HUDEP-2 (cell line): ENCODE data around the gene ZBTB44.
"Not testable (repeated sequence)": the region's sequence is repeated elsewhere in the genome, so short reads cannot be mapped to it uniquely, and the experiment has no call there.

ENCODE experiments used
- DNase-seq, 76 experiments: peaks; one replicate each; lab custom pipeline; 2025; ENCODE audit not compliant: unreplicated experiment in 76 of 76; lab: John Stamatoyannopoulos, UW

ZBTB44 gene, protein sequence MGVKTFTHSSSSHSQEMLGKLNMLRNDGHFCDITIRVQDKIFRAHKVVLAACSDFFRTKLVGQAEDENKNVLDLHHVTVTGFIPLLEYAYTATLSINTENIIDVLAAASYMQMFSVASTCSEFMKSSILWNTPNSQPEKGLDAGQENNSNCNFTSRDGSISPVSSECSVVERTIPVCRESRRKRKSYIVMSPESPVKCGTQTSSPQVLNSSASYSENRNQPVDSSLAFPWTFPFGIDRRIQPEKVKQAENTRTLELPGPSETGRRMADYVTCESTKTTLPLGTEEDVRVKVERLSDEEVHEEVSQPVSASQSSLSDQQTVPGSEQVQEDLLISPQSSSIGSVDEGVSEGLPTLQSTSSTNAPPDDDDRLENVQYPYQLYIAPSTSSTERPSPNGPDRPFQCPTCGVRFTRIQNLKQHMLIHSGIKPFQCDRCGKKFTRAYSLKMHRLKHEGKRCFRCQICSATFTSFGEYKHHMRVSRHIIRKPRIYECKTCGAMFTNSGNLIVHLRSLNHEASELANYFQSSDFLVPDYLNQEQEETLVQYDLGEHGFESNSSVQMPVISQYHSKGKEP

DNA sequence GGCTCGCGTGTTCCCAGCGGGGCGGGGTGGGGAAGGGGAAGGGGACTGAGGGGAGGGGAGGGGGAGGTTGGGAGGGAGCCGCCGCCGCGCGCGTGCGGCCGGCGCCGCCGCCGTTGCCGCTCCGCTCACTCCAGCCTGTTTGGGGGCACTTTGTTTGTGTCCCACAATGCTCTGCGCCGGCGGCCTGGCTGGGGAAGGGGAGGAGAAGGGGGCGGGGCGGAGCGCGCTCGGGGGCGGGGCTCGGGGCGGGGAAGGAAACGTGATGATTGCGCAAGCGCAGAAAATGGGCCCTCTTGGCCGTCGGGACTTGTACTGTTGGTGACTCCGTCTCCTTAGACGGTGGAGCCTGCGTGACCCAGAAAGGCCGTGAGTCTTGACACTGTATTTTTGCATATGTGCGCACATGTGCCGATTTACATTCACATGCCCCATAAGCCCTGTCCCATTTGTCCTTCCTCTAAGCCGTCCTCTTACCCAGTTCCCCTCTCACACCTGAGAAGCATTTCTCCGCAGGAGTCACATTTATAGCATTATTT lies at the start of gene ZBTB44:
TSS of gene ZBTB44 (minus strand) at position 168 of the 536 bp plus-strand sequence. CDS start 53,044 bp downstream, outside the sequence.
- DNase-seq: peak in 75 of 76 experiments; percentile 32 to 92 (median 82)

DNA sequence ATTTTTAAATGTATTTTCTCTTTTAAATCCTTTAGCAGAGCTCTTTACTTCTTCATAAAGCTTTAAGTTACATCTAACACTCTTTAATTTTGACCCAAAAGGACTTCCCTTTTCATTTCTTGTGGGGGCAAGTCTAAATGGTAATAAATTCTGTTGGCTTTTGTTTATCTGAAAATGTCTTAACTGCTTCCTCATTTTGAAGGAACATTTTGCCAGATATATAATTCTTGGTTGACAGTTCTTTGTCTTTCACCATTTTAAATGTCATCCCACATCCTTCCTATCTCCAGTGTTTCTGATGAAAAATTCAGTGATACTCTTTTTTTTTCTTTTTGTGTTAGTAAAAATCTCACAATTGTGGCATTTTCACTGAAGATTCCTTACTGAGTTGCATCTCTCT lies 44.7 kb upstream of the ZBTB44 start:
- DNase-seq: no peak

DNA sequence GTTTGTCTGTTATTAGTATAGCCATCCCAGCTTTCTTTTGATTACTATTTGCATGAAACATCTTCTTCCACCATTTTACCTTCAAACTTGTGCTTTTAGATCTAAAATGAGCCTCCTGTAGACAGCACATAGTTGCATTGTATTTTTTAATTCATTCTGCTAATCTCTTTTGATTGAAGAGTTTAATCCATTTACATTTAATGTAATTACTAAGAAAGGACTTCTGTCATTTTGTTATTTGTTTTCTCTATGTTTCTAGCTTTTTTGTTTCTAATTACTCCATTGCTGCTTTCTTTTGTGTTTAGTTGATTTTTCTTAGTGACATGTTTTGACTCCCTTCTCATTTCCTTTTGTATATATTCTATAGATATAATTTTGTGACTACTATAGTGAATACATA lies 43.7 kb upstream of the ZBTB44 start:
- no peak for DNase-seq

DNA sequence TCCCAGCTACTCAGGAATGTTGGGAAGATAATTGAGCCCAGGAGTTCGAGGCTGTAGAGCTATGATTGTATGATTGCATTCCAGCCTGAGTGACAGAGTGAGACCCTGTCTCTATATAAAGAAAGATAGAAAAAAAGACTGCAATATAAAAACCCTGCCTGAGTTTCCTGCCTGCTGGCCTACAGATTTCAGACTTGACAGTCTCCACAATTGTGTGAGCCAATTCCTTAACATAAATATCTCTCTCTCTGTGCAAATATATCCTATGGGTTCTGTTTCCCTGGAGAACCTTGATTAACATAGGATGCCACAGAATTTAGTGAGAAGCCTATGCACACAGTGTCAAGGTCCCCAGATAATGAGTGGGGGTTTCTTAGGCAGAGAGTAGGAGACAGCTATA lies 32.5 kb upstream of the ZBTB44 start:
- no peak for DNase-seq

DNA sequence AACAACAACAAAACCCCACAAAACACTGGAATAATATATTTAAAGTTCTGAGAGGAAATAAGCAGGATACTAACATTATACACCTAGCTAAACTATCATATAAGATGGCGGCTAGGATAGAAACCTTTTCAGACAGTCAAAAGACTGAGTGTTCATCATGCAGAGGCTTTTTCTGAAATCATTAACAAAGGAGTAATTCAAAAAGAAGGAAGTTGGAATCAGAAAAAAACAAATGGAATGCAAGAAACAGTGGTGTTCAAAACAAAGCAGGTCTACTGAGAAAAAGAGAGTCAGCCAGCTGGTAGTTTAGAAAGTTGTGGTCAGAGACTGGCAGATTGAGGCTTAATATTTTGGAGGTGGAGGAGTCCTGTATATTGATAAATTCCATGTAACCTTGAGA lies 30.1 kb upstream of the ZBTB44 start:
- DNase-seq: no peak

DNA sequence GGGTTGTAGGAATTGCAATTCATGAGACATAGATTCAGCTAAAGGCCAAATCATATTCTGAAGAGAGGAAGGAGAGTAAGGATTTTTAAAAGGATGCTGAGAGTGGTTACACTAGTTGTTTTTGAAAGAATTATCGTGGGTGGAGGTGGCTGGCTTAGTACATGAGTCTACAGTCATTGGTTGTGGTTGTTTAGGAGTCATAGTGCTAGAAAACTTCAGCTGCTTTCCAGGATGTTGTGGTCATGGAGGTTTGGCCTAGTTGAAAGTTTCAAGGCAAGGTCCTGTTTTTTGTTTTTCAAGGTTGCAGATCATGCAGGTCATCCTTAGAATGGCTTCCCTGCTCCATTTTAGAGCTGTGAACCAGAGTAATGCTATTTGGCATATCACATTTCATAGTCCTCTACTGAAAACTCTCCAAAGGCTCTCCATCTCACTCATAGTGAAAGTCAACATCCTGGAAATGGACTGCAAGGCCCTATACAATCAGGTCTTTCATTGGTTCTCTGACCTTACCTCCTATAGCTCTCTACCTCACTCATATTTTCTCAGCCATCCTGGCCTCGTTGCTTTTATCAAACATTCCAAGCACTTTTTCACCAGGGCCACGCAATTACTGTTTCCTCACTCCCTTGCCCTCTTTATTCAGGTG lies 26.1 kb upstream of the ZBTB44 start:
- no peak for DNase-seq

DNA sequence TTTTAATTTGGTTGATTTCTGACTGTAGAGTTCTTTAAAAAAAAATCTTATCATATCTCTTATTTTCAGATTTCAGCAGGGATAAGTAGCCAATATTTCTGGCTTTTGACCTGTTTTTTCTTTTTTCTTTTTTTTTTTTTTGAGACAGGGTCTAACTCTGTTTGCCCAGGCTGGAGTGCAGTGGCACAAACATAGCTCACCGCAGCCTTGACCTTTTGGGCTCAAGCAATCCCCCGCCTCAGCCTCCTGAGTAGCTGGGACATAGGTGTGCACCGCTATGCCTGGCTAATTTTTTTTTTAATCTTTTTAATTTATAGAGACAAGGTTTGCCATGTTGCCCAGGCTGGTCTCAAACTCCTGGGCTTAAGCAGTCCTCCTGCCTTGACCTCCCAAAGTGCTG lies 23.9 kb upstream of the ZBTB44 start:
- no peak for DNase-seq

DNA sequence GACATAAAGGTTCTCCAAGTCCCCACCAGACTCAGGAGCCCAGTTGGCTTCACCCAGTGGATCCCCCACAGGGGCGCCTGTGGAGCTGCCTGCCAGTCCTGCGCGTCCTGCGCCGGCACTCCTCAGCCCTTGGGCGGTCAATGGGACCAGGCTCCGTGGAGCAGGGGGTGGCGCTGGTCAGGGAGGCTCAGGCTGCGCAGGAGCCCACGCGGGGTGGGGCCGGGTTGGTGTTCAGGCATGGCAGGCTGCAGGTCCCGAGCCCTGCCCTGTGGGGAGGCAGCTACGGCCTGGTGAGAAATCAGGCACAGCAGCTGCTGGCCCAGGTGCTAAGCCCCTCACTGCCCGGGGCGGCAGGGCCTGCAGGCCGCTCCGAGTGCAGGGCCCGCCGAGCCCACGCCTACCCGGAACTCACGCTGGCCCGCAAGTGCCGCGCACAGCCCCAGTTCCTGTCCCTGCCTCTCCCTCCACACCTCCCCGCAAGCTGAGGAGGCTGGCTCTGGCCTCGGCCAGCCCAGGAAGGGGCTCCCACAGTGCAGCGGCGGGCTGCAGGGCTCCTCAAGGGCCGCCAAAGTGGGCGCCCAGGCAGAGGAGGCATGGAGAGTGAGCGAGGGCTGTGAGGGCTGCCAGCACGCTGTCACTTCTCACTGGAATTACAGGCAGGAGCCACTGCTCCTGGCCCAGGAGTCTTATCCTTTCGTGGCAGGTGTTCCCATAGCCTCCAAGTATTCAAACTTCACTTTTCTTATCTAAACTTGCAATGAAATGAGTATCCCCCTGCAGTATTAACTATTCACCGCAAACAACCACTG lies 22.8 kb upstream of the ZBTB44 start:
- DNase-seq: no peak

DNA sequence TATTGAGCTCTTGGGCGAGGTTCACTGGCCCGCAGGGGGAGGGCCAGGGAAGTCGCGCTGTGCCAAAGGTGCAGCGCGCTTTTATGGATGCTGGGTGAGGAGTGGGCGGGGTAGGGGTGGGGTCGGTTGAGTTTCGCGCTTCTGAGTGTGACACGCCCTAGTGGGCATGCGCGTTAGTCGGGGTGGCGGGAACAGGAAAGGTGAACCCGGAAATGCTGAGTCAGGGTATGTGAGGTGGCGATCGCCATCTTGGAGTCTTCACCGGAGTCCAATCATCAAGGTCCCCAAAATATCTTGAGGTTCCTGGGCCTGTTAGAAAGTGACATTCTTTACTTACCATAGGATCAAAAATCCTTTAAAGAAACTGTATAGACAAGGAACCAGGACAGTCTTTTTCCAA lies 16.7 kb upstream of the ZBTB44 start:
- not testable (repeated sequence) for DNase-seq

DNA sequence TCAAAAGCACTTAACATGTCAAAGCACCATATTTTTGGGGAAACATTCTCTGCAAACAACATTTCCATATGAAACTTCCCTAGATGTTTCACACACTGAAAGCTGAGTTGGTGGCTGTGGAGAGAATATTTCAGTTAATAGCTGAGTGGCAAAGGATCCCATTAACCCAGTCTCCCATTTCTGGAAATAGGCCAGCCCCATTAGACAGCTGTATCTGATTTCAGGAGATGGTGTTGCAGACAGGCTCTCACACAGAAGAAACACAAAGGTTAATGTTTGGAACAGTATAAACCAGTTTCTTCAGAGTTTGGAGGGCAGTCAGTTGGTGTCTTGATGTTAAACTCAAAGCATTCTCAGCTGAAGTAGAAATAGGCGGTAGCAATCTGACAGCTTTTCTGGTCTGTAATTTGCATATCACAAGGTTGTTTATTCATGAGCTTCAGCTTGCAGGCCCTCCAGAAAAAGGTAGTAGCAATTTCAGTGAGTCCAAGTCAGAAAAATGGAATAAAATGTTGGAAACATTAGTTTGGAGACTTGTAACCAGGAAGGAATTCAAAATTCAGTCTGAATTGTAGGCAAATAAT lies 15.5 kb upstream of the ZBTB44 start:
- no peak for DNase-seq

DNA sequence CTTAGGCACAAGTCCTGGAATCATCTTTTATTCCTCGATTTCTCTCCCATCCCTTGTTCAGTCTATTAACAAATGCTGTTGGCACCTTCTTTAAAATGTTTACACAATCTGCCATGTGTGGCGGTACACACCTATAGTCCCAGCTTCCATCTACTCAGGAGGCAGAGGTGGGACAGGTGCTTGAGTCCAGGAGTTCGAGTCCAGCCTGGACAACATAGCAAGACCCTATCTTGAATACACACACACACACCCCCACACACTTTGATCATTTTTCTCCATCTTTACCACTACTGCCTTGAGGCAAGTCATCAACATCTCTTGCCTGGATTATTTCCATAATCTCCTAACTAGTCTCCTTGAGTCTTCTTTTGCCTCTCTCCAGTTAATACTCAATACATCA lies 13.7 kb upstream of the ZBTB44 start:
- DNase-seq: no peak

DNA sequence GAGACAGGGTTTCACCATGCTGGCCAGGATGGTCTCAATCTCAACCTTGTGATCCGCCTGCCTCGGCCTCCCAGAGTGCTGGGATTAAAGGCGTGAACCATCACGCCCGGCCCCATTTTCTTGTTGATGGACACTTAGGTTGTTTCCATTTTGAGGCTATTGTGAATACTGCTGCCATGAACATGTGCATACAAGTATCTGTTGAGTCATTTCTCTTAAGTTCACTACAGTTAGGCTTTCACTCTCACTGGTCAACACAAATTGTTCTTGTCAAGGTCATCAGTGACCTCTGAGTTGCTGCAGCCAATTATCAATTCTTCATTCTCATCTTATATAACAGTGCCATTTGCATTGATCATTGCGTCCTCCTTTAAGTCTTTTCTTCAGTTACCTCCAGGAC lies 13.0 kb upstream of the ZBTB44 start:
- no peak for DNase-seq

DNA sequence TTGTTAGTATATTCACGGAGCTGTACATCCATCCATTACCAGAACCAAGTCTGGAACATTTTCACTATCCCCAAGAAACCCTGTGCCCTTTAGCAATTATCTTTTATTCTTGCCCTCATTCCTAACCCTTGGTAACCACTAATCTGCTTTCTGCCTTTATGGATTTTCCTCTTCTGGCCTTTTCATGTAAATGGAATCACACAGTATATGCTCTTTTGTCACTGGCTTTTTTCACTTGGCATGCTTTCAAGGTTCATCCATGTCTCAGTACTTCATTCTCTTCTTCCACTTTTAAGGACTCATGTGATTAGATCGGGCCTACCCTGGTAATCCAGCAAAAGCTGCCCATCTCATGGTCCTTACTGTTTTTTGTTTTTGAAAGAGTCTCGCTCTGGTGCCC lies 11.0 kb upstream of the ZBTB44 start:
- no peak for DNase-seq

DNA sequence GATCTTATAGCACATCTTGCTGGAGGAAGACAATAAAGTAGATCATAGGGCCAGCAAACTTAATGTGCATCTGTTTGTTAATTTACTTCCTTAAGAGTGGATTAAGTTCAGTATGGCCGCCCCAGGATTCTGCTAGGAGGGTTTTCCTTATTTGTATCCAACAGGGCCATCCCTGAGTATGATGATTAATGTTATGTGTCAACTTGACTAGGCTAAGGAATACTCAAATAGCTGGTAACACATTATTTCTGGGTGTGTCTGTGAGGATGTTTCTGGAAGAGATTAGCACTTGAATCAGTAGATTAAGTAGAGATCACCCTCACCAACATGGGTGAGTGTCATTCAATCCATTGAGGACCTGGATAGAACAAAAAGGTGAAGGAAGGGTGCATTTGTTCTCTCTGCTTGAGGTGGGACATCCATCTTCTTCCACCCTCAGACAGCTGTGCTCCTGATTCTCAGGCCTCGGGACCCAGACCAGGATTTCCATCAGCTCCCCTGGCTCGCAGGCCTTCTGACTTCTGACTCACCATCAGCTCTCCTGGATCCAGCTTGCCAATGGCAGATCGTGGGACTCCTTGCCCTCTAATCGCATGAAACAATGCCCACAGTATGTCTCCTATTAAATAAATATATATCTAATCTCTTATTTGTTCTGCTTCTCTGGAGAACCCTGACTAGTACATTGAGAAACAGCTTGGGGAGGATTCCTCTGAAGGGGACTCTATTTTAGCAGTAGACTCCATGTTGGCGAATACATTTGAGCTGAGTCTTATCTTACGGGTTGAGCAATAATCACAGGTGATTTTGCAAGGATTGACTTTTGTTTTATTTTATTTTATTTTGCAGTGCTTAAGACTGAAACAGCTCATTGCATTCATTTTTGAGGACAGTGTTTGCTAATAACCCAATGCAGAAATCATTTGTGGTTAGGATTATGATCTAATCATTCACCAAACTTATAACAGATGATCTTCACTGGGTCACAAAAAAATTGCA lies 9.0 kb upstream of the ZBTB44 start:
- no peak for DNase-seq

DNA sequence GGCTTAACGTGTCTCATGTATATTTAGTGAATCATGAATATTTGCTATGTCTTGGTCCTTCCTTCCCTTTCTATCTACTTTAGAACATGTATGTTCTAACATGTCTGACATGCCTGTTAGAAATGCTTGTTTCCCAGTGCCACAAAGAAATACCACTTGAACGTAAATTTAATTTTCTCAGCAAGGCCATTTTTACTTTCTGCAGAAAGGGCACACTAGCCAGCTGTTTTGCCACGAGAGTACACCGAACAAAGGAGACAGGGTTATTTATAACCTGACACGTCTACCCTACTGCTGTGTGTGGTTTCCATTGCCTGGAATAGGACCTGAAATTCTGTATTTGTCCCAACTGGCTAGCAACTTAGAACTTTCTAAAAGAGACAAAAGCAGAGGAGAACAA lies 7.4 kb upstream of the ZBTB44 start:
- no peak for DNase-seq

DNA sequence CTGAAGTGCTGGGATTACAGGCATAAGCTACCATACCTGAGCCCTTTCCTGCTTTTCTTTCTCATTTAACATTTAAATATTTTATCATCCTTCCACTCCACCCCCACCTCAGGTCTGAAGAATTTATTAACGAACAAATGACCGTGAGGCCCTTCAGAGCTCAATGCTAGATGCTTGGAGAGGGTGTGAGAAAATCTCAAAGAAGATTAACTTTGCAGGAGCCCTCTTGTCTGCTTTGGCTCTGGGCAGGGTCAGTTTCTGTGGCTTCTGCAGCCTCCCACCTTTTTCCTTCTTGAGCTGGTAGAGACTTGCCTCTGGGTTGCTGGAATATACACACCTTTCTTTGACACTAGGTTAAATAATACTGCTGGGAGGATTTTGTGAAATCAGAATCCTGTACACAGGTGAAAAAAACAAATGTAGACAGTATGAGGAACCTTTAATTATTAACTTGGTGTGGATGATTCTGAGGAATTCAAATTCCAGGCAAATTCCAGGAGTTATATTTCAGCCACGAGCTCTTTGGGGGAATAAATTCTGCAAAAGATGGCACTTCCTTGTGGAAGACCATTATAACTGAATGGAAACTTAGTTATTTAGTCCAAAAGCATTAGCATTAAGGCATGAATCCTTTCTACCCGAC lies 3.4 kb upstream of the ZBTB44 start:
- no peak for DNase-seq

DNA sequence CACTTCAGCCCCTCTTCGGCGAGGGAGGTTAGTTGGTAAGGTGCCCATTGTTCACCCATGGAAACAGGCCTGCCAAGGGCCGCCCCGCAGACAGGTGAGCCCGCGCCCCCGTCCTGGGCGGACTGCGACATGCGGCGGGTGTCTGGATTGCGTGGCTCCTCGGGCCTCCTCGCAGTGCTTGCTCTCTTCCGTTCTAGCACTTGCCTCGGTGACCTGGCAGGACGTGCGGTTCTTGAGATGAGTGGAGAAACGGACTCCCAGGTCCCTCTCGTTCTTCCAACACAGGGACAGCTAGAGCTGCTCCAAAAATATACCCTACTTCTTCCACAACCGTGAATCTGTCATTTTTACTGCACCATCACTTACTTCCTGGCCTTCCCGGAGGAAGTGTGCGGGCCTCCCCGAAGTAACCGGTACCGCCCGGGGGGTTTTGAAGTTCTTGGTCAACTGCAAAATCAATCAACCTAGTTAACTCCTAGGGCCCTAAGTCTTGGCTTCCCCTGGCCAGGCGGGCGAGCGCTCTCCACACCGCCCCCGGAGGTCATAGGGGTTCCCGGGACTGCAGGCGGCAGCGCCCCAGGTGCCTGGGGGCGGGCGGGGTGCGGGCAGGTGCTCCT lies 745 bp upstream of the ZBTB44 start:
- peak in 17 of 76 experiments; percentile 1 to 42 (median 11) for DNase-seq

DNA sequence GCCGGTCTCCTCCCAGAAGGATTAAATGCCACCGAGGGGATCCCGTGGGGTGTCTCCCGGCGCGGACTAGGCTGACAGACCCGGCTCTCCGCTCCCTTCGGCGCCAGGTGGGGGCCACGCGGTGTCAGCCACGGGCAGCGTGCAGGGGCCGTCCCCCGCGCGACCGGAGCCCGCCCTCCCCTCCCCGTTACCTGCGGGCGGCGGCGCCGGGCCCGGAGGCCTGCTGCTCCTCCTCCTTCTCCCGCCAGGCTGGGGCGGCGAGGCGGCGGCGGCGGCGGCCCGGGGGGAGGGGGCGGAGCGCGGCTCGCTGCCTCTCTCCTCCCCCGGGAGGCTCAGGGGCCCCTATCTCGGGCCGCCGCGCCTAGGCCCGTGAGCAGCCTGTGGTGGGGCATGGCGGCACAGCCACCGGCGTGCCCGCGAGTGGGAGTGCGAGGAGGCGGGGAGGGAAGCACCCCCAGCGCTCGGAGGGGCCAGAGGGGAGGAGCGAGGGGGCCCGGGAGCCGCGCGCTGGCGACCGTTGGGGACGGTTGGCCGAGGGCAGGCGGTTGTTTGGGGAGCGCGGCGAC lies 450 bp downstream of the ZBTB44 start:
- peak in 64 of 76 experiments; percentile 18 to 84 (median 63) for DNase-seq
